Smooth muscle cell (in vitro differentiated cells): ENCODE data around the gene PKD1. TPM values are rescaled to one million over a fixed set of nuclear protein-coding genes. Genes with fewer than 3 reads are reported as not detected.

Experiments used
- DNase-seq: peaks from one replicate; lab custom pipeline; 2025; ENCODE audit not compliant: unreplicated experiment; lab: John Stamatoyannopoulos, UW
- H2AFZ ChIP-seq: fragments of 200-600 bp; sonication (generic); 2 replicates; pipeline ENCODE4 v1.6.0; 2016; ENCODE audit warnings: antibody characterized with exemption, low read depth, mild to moderate bottlenecking
- H3F3A ChIP-seq: fragments of 200-600 bp; sonication (generic); 2 replicates; pipeline ENCODE4 v1.6.0; 2017; ENCODE audit warnings: antibody characterized with exemption, low read depth
- H3K27ac ChIP-seq: fragments of 200-600 bp; sonication (generic); 2 replicates; pipeline ENCODE4 v1.5.1; 2016; ENCODE audit warnings: low read depth, mild to moderate bottlenecking
- H3K27me3 ChIP-seq: fragments of 200-600 bp; sonication (generic); 2 replicates; pipeline ENCODE4 v1.6.1; 2016; ENCODE audit warnings: low read depth, mild to moderate bottlenecking
- H3K36me3 ChIP-seq: fragments of 200-600 bp; sonication (generic); 2 replicates; pipeline ENCODE4 v1.5.1; 2016; ENCODE audit warnings: low read depth
- H3K4me1 ChIP-seq: fragments of 200-600 bp; sonication (generic); 2 replicates; pipeline ENCODE4 v1.5.1; 2016; ENCODE audit warnings: low read depth
- H3K4me2 ChIP-seq: fragments of 200-600 bp; sonication (generic); 2 replicates; pipeline ENCODE4 v1.6.0; 2016; ENCODE audit warnings: mild to moderate bottlenecking
- H3K4me3 ChIP-seq: fragments of 200-600 bp; sonication (generic); 2 replicates; pipeline ENCODE4 v1.5.1; 2016; ENCODE audit warnings: mild to moderate bottlenecking
- H3K79me2 ChIP-seq: fragments of 200-600 bp; sonication (generic); 2 replicates; pipeline ENCODE4 v1.6.0; 2016; ENCODE audit warnings: low read depth, mild to moderate bottlenecking
- H3K9ac ChIP-seq: fragments of 200-600 bp; sonication (generic); 2 replicates; pipeline ENCODE4 v1.6.0; 2016; ENCODE audit warnings: low read depth
- H3K9me3 ChIP-seq: fragments of 200-600 bp; sonication (generic); replicated peaks from 2 replicates; pipeline ENCODE4 v1.5.1; 2016; ENCODE audit warnings: low read depth
- H4K20me1 ChIP-seq: fragments of 200-600 bp; sonication (generic); 2 replicates; pipeline ENCODE4 v1.6.0; 2016; ENCODE audit warnings: low read depth
- WGBS: methylation state at CpG from one replicate; pipeline ENCODE4 v1.1.7; 2016; ENCODE audit warnings: low lambda C conversion rate; 5-methylcytosine and 5-hydroxymethylcytosine counted together
- polyA plus RNA-seq: library from polyadenylated mRNA; unstranded; fragments of >200 nt; fragmentation: Nextera tagmentation; extraction: Ambion mirVana; gene quantifications from 2 replicates; pipeline ENCODE4 v1.2.1, GENCODE V29; 2016
- total RNA-seq: library from RNA; depleted of rRNA; stranded (reverse); fragments of >200 nt; gene quantifications from 2 replicates; pipeline ENCODE4 v1.2.3, GENCODE V29; 2014
- TF ChIP-seq, protein P1 (sequence below): fragments of 200-600 bp; sonication (generic); IDR thresholded peaks from 2 replicates; pipeline ENCODE4 v1.5.1; 2017; ENCODE audit warnings: borderline replicate concordance, mild to moderate bottlenecking, antibody characterized with exemption; ENCODE audit not compliant: insufficient read depth, poor library complexity, severe bottlenecking

PKD1 gene
- total and polyA plus RNA-seq, 2 experiments from 2014 or later = 47.9 to 70.1 TPM

- H3K9ac ChIP-seq = no peak overlapping the region
- WGBS = 96% methylated on average over 15 of the region's 15 CpGs
- H3F3A ChIP-seq = peaks cover 12% of the 10 kb centered on the region
- no peaks in the 10 kb centered on the region for H3K36me3 ChIP-seq
- H3K27ac ChIP-seq = no peak overlapping the region
- H3K27me3 ChIP-seq = no peaks in the 10 kb centered on the region
- H3K4me3 ChIP-seq = no peak overlapping the region
- H3K4me1 ChIP-seq = peaks cover 8% of the 10 kb centered on the region
- TF ChIP-seq, protein P1, sequence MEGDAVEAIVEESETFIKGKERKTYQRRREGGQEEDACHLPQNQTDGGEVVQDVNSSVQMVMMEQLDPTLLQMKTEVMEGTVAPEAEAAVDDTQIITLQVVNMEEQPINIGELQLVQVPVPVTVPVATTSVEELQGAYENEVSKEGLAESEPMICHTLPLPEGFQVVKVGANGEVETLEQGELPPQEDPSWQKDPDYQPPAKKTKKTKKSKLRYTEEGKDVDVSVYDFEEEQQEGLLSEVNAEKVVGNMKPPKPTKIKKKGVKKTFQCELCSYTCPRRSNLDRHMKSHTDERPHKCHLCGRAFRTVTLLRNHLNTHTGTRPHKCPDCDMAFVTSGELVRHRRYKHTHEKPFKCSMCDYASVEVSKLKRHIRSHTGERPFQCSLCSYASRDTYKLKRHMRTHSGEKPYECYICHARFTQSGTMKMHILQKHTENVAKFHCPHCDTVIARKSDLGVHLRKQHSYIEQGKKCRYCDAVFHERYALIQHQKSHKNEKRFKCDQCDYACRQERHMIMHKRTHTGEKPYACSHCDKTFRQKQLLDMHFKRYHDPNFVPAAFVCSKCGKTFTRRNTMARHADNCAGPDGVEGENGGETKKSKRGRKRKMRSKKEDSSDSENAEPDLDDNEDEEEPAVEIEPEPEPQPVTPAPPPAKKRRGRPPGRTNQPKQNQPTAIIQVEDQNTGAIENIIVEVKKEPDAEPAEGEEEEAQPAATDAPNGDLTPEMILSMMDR = no peak
- no peak for DNase-seq
- no peak overlapping the region for H3K4me2 ChIP-seq
- no peaks in the 10 kb centered on the region for H3K79me2 ChIP-seq
- H4K20me1 ChIP-seq = peaks cover 45% of the 10 kb centered on the region
- H2AFZ ChIP-seq = no peak overlapping the region
- H3K9me3 ChIP-seq = no peaks in the 10 kb centered on the region
Observed at GRCh38 chr16:2093793-2094192, 41.9 kb downstream of the PKD1 start.

DNA sequence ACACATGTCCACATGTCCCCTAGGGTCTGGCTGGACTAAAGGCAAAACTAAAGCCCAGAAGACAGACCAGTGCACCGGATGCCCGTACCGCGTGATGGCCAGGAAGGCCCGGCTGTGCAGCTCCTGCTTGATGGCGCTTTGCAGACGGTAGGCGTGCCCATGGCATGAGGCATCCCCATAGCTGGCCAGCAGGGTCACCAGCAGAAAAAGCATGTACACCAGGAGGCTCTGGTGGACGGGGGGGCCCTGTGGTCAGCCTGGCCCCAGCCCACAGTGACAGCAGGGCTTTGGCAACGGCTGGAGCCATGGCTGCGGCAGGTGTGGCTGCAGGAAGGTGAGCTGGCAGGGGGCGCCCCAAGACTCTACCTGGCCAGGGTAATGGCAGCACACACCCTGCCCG, 42.8 kb downstream of the PKD1 start:
- peaks cover 8% of the 10 kb centered on the region for H3K4me1 ChIP-seq
- H3K4me3 ChIP-seq = no peak overlapping the region
- H3K79me2 ChIP-seq = no peaks in the 10 kb centered on the region
- TF ChIP-seq, protein P1 = no peak
- no peak overlapping the region for H3K27ac ChIP-seq
- no peak overlapping the region for H3K9ac ChIP-seq
- no peaks in the 10 kb centered on the region for H3K27me3 ChIP-seq
- H3K36me3 ChIP-seq = no peaks in the 10 kb centered on the region
- peaks cover 12% of the 10 kb centered on the region for H3F3A ChIP-seq
- peaks cover 53% of the 10 kb centered on the region for H4K20me1 ChIP-seq
- no peak overlapping the region for H3K4me2 ChIP-seq
- WGBS = 98% methylated on average over 13 of the region's 13 CpGs
- H3K9me3 ChIP-seq = no peaks in the 10 kb centered on the region
- DNase-seq = no peak
- H2AFZ ChIP-seq = no peak overlapping the region

DNA sequence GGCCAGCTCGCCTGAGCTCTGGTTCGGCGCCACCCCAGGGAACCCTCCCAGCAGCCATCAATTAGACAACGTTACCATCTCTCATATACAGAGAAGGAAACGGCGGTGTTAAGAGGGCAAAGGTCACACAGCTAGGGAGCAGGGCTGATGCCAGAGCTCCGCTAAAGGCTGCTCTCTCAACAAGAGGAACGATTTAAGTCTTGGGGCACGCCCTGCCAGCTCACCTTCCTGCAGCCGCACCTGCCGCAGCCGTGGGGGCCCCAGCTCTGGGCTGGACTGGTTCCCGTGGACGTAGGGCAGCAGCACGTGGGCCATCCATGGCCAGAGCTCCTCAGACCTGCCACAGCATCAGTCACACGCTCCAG, 43.5 kb downstream of the PKD1 start:
- WGBS = 95% methylated on average over 16 of the region's 16 CpGs
- peaks cover 12% of the 10 kb centered on the region for H3F3A ChIP-seq
- no peak overlapping the region for H3K4me2 ChIP-seq
- H3K27me3 ChIP-seq = no peaks in the 10 kb centered on the region
- no peaks in the 10 kb centered on the region for H3K79me2 ChIP-seq
- no peak for DNase-seq
- H3K4me3 ChIP-seq = no peak overlapping the region
- TF ChIP-seq, protein P1 = no peak
- no peaks in the 10 kb centered on the region for H3K9me3 ChIP-seq
- peaks cover 8% of the 10 kb centered on the region for H3K4me1 ChIP-seq
- H3K9ac ChIP-seq = no peak overlapping the region
- H3K36me3 ChIP-seq = no peaks in the 10 kb centered on the region
- H3K27ac ChIP-seq = no peak overlapping the region
- peaks cover 53% of the 10 kb centered on the region for H4K20me1 ChIP-seq
- no peak overlapping the region for H2AFZ ChIP-seq

DNA sequence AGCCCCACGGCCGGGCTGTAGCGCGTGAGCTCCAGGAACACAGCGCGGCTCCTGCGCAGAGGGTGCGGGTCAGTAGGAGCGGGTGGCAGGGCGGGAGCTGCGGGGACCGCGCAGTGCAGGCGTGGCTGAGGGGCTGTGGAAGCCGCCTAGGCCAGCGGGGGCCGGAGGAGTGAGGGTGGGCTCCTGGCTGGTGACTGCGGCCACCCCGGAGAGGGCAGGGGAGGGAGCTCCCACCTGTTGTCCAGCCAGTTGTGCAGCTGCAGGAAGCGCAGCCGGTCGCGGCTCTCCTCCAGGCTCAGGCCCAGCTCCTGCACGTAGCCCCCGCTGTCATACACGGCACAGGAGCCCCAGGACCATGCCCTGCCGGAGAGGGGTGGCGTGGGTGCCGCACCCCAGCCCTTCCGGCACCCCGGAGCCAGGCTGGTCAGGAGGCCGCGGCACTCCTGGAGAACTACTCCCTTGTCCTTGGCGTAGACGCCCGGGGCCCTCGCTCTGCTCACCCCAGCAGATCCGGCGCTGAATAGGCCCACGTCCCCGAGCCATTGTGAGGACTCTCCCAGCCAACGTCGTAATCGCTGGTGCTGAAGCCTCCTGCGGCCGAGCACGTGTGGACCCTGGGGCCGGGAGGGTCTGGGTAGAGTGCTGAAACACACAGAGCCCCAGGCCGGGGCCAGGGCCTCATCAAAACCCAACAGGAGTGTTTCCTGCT, 44.0 kb downstream of the PKD1 start:
- TF ChIP-seq, protein P1 = no peak
- peaks cover 12% of the 10 kb centered on the region for H3F3A ChIP-seq
- peak overlapping the region; percentile 80 for H3K4me2 ChIP-seq
- H3K27ac ChIP-seq = no peak overlapping the region
- no peaks in the 10 kb centered on the region for H3K79me2 ChIP-seq
- no peaks in the 10 kb centered on the region for H3K27me3 ChIP-seq
- no peak for DNase-seq
- H3K4me1 ChIP-seq = peaks cover 8% of the 10 kb centered on the region
- peaks cover 53% of the 10 kb centered on the region for H4K20me1 ChIP-seq
- WGBS = 62% methylated on average over 44 of the region's 49 CpGs
- no peak overlapping the region for H2AFZ ChIP-seq
- no peaks in the 10 kb centered on the region for H3K9me3 ChIP-seq
- H3K36me3 ChIP-seq = no peaks in the 10 kb centered on the region
- H3K4me3 ChIP-seq = peak overlapping the region; percentile 29
- H3K9ac ChIP-seq = no peak overlapping the region
